ELR (cell line): ENCODE data around the gene NIPBL.
A peak's percentile ranks its signal among the peaks of the same experiment; 100 is the strongest.
"Not testable (repeated sequence)": the region's sequence is repeated elsewhere in the genome, so short reads cannot be mapped to it uniquely, and the experiment has no call there.

Experiments
- DNase-seq: peaks from one replicate; pipeline ENCODE4 v3.0.0-alpha.2; 2015; ENCODE audit warnings: low read depth

NIPBL gene

GRCh38 chr5:36901077-36901476, 24.5 kb downstream of the NIPBL start:
- DNase-seq: not testable (repeated sequence)

- no peak for DNase-seq
Measured at GRCh38 chr5:36901856-36902255, 25.3 kb downstream of the NIPBL start.

DNA sequence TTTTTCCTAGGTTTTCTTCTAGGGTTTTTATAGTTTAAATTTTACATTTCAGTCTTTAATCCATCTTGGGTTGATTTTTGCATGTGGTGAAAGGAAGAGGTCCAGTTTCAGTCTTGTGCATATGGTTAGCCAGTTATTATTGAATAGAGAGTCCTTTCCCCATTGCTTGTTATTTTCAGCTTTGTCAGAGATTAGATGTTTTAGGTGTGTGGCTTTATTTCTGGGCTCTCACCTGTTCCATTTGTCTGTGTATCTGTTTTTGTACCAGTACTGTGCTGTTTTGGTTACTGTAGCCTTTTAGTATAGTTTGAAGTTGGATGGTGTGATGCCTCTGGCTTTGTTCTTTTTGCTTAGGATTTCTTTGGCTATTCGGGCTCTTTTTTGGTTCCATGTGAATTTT, 25.8 kb downstream of the NIPBL start:
- no peak for DNase-seq

DNA sequence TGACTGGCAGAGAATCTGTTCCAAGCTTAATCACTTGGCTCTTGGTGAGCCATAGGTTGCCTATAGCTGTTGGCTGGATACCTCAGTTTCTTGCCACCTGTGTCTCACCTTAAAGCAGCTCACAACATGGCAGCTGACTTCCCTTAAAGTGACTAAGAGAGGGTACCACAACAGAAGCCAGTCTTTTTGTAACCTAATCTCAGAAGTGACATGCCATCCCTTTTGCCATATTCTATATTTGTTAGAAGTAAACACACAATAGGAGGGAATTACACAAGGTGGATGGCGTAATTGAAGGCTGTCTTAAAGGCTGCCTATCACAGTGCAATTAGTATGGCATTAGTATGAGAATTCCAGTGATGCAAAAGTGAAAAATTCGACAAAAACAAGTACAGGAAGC, 28.1 kb downstream of the NIPBL start:
- DNase-seq: no peak

- DNase-seq: no peak
Measured at GRCh38 chr5:36908544-36909260, 32.1 kb downstream of the NIPBL start.

DNA sequence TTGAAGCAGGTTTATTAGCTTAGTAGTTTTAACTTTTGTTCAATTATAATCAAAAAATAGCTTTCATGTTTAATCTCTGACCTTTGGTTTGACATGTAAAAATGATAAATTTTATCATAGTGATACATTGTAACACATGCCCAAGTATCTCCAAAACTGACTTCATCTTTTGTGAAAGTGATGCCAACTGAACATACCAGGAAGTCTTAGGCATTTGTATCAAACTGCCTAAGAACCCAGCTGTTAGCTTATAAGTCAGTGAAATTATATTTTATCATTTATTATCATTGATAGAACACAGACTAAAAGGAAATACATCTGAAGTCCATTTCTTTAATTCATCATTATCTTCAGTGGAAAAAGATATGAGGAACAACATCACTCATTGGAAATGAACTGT, 39.1 kb downstream of the NIPBL start:
- DNase-seq: no peak

DNA sequence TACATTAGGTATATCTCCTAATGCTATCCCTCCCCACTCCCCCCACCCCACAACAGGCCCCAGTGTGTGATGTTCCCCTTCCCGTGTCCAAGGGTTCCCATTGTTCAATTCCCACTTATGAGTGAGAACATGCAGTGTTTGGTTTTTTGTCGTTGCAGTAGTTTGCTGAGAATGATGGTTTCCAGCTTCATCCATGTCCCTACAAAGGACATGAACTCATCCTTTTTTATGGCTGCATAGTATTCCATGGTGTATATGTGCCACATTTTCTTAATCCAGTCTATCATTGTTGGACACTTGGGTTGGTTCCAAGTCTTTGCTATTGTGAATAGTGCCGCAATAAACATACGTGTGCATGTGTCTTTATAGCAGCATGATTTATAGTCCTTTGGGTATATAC, 40.0 kb downstream of the NIPBL start:
- not testable (repeated sequence) for DNase-seq

DNA sequence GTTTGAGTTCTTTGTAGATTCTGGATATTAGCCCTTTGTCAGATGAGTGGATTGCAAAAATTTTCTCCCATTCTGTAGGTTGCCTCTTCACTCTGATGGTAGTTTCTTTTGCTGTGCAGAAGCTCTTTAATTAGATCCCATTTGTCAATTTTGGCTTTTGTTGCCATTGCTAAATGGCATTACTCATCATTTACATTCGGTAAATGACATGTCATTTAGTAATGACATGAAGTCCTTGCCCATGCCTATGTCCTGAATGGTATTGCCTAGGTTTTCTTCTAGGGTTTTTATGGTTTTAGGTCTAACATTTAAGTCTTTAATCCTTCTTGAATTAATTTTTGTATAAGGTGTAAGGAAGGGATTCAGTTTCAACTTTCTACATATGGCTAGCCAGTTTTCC, 40.8 kb downstream of the NIPBL start:
- not testable (repeated sequence) for DNase-seq

DNA sequence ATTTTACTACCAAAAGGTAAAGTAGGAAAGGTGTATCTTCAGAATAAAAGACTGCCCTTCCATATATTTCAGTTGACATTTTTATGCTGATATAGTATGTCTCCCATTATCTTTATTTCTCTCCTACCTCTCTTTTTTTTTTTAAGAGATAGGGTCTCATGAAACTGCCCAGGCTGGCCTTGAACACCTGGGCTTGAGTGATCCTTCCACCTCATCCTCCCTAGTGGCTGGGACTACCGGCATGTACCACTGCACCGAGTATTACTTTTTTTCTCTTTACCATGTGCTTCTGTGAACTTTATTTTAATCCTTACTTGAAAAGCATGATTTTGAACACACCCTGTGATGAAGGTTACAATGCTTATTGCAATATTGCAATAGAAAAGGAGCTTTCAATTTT, 42.7 kb downstream of the NIPBL start:
- no peak for DNase-seq

GRCh38 chr5:36919650-36920049, 43.1 kb downstream of the NIPBL start:
- no peak for DNase-seq

DNA sequence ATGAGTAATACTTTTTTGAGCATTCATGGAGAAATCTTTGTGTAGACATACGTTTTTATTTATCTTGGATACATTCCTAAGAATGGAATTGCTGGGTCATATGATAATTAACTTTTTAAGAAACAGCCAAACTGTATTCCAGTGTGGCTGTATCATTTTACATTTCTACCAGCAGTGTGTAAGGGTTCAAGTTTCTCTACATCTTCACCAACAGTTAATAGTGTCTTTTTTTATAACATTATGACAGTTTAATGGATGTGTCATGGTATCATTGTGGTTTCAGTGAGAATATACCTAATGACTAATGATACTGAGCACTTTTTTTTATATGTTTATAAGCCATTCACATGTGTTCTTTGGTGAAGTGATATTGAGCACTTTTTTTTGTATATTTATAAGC, 52.4 kb downstream of the NIPBL start:
- peak; percentile 87 for DNase-seq

DNA sequence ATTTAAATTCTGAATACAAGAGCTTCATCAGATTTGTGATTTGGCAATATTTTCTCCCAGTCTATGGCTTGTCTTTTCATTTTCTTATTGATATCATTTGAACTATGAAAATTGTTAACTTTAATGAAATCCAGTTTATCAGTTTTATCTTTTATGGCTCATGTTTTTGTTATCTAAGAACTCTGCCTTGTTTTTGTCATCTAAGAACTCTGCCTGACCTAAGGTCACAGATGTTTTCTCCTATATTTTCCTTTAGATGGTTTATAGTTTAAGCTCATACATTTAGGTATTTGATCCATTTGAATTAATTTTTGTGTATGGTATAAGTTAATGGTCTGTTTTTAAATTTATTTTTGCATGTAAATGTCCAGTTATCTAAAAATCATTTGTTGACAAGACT, 52.9 kb downstream of the NIPBL start:
- no peak for DNase-seq

DNA sequence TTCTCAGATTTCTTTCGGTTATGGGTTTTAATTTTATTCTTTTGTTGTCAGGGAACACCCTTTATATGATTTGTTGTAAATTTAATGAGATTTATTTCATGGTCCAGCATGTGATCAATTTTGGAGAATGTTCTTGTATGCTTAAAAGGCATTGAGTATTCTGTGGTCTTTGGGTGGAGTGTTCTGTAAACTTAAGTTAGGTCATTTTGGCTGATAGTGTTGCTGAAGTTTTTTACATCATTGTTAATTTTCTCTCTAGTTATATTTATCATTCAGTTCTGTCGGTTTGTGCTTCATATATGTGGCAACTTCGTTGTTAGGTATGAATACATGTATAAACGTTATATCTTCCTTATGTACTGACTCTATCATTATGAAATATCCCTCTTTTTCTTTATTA, 55.5 kb downstream of the NIPBL start:
- no peak for DNase-seq

GRCh38 chr5:36932699-36933098, 56.1 kb downstream of the NIPBL start:
- no peak for DNase-seq

DNA sequence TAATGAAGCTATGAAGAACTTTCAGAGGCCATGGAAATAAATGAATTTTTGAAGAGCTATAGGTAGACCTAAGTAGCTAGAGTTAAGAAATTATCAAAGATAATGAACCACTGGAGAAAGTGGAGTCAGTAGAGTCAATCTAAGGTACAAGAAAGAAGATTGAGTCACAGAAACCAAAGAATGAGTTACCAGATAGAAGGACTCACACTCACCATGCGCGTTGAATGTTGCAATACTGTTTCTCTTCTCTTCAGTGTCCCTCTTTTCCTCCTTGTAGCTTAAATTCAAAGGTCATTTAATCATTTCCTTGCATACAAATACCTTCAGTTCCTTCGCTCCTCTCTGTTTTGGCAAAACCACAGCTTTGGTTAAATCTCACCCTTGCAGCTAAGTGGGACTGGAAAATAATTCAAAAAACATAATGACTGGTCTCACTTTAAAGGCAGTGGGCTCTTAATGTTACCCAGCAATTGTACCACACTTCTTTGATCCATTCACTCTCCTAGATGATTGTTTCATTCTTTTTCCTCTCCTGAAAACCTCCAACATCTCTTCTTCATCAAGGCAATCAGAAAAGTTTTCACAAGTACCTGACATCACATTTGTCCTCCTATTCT, 58.3 kb downstream of the NIPBL start:
- DNase-seq: peak; percentile 38

DNA sequence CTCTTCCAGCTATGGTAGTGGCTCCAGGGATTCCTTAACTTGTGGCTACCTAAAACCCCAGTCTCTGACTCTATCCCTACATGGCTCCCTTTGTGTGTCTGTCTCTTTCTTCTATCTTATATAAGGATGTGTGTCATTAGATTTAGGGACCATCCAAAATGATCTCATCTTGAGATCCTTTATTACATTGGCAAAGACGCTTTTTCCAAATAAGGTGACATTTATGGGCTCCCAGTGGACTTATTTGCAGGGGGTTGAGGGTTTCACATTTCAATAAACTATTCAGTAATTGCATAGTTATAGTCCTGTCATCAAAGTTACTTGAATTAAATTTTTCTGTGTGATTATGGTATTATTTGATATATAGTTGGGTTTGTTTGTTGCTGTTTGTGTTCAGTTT, 59.2 kb downstream of the NIPBL start:
- no peak for DNase-seq

DNA sequence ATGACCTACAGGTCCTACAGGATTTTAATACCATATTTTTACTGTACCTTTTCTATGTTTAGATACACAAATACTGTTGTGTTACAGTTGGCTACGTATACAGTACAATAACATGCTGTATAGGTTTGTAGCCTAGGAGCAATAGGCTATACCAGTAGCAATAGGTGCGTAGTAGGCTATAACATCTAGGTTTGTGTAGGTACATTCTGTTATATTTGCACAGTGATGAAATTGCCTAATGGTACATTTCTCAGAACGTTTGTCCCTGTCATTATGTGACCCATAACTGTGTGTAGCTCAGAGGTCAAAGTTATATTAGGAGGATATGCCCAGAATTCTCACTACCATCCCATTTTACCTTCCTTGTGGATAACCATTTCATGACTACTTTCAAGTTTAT, 59.7 kb downstream of the NIPBL start:
- DNase-seq: no peak

GRCh38 chr5:36938129-36938528, 61.6 kb downstream of the NIPBL start:
- DNase-seq: no peak

GRCh38 chr5:36939969-36940858, 63.6 kb downstream of the NIPBL start:
- no peak for DNase-seq

- no peak for DNase-seq
Measured at GRCh38 chr5:36943584-36943983, 67.0 kb downstream of the NIPBL start.

GRCh38 chr5:36944024-36944423, 67.5 kb downstream of the NIPBL start:
- DNase-seq: no peak

GRCh38 chr5:36944607-36945225, 68.1 kb downstream of the NIPBL start:
- peak; percentile 86 for DNase-seq

DNA sequence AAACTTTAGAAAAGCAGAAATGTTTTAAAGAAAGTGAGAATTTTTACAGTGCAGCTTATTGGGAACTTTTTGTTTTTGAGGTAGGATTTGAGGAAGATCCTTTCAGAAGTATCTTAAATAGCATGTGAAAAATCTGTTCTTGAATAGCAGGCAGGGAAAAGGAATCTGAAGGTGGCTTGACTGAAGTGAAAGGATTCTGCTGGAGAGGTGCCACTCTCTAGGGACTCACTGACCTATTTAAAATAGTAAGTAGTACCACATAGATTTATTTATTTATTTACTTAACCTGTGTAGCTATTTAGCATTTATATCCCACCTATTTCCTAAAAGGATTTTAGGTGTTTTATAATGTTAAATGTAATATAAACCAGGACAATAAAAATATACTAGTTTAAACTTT, 69.1 kb downstream of the NIPBL start:
- no peak for DNase-seq
